ENCODE measurements around the gene ARHGEF25. TPM values are rescaled to one million over a fixed set of nuclear protein-coding genes. Genes with fewer than 3 reads are reported as not detected.
"Not testable (repeated sequence)": the region's sequence is repeated elsewhere in the genome, so short reads cannot be mapped to it uniquely, and the experiment has no call there.

ARHGEF25 gene
- total RNA-seq, 1 experiment from 2014 or later: 14.6 TPM

- DNase-seq (ENCODE audit: low read depth): no peak
These were observed 2.0 kb upstream of the ARHGEF25 start for GRCh38 chr12:57609101-57609780.

GRCh38 chr12:57609781-57610553, 1.3 kb upstream of the ARHGEF25 start:
- DNase-seq (ENCODE audit: low read depth): no peak

- DNase-seq (ENCODE audit: low read depth): no peak
These were observed 604 bp upstream of the ARHGEF25 start for GRCh38 chr12:57610554-57611107.

GRCh38 chr12:57611827-57612710, 834 bp downstream of the ARHGEF25 start:
- DNase-seq (ENCODE audit: low read depth): no peak

GRCh38 chr12:57612711-57613426, 1.6 kb downstream of the ARHGEF25 start:
- DNase-seq (ENCODE audit: low read depth): no peak

GRCh38 chr12:57613427-57614109, 2.3 kb downstream of the ARHGEF25 start:
- no peak for DNase-seq (ENCODE audit: low read depth)

- DNase-seq (ENCODE audit: low read depth): no peak
These were observed 3.1 kb downstream of the ARHGEF25 start for GRCh38 chr12:57614178-57614947.

- no peak for DNase-seq (ENCODE audit: low read depth)
These were observed 3.8 kb downstream of the ARHGEF25 start for GRCh38 chr12:57614948-57615500.

GRCh38 chr12:57615637-57616036, 4.4 kb downstream of the ARHGEF25 start:
- no peak for DNase-seq (ENCODE audit: low read depth)

GRCh38 chr12:57616383-57617101, 5.3 kb downstream of the ARHGEF25 start:
- DNase-seq (ENCODE audit: low read depth): peak; percentile 61

- no peak for DNase-seq (ENCODE audit: low read depth)
These were observed 6.7 kb downstream of the ARHGEF25 start for GRCh38 chr12:57617942-57618341.

- not testable (repeated sequence) for DNase-seq (ENCODE audit: low read depth)
These were observed 7.2 kb downstream of the ARHGEF25 start for GRCh38 chr12:57618431-57618830.

GRCh38 chr12:57618966-57619433, 7.8 kb downstream of the ARHGEF25 start:
- no peak for DNase-seq (ENCODE audit: low read depth)

- no peak for DNase-seq (ENCODE audit: low read depth)
These were observed 8.4 kb downstream of the ARHGEF25 start for GRCh38 chr12:57619434-57620244.

- no peak for DNase-seq (ENCODE audit: low read depth)
These were observed 9.2 kb downstream of the ARHGEF25 start for GRCh38 chr12:57620245-57620935.

GRCh38 chr12:57620936-57621496, 9.8 kb downstream of the ARHGEF25 start:
- no peak for DNase-seq (ENCODE audit: low read depth)
